T-cell (primary cell): ENCODE data around the gene FOS. TPM values are rescaled to one million over a fixed set of nuclear protein-coding genes. Genes with fewer than 3 reads are reported as not detected.

Experiments
- total RNA-seq, 35 experiments: library from RNA in 6 of 35; stranded (reverse) in 6 of 35; fragments of 120-200 nt in 1 of 35; gene quantifications; one replicate each; pipeline versions ENCODE4 v1.2.1 to v1.2.4 and lab custom pipeline; 2013 to 2026

The FOS gene
- total RNA-seq, 5 donors from 2014 or later (not counting 1 experiment from before 2014, with no cell fraction given): 20.4 to 2,951 (median 27.1) TPM

Other genes with a start within 250 kb of the FOS start
- 10 to 100 TPM; 17.3 to 28.2 (median 22.1) TPM for gene MLH3, start 227.4 kb upstream of the FOS start, total RNA-seq
- 10 to 100 TPM; 15.3 to 26.1 (median 21.5) TPM for gene ACYP1, start 214.8 kb upstream of the FOS start, total RNA-seq
- gene ZC2HC1C, start 209.2 kb upstream of the FOS start, total RNA-seq: 1 to 10 TPM in 1 of 5 donors, under 1 TPM in 3, not detected in 1; 0.36 to 1.3 (median 0.56) TPM
- 100 to 1,000 TPM in 3 of 5 donors, 10 to 100 TPM in 2; 78.9 to 121 (median 117) TPM for gene NEK9, start 151.8 kb upstream of the FOS start, total RNA-seq
- gene TMED10, start 102.2 kb upstream of the FOS start, total RNA-seq: 100 to 1,000 TPM; 143 to 193 (median 151) TPM
- under 1 TPM; 0.45 to 0.93 (median 0.76) TPM for gene JDP2, start 149.2 kb downstream of the FOS start, total RNA-seq
- gene BATF, start 243.6 kb downstream of the FOS start, total RNA-seq: 10 to 100 TPM; 12.0 to 22.4 (median 19.2) TPM